ENCODE measurements around the gene HDDC2. TPM values are rescaled to one million over a fixed set of nuclear protein-coding genes. Genes with fewer than 3 reads are reported as not detected.

HDDC2 gene
- total RNA-seq, 1 donor from 2014 or later: 55.4 TPM

DNA sequence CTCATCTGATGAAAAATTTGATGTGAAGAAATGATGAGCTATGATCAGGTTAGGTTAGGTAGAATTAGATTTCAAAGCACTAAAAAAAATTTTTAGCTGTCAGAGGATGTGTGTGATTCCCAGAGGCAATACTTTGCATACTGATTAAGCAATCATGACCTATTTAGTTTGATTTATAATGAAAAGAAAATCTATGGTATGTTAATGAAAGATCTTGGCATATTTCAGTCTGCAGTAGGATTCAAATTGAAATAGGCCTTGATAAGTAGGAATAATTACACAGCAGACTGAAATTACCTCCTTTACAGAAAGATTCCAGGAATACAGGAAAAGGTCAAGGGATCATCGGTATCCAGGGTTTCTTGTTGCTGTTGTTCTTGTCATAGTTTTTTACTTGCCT is 69.3 kb downstream of the HDDC2 start:
- no peaks in the 10 kb centered on the region for H3K4me1 Mint-ChIP-seq (ENCODE audit: low read depth, unreplicated experiment)
- no peak overlapping the region for H3K27ac Mint-ChIP-seq (ENCODE audit: unreplicated experiment)
- no peaks in the 10 kb centered on the region for H3K27me3 Mint-ChIP-seq (ENCODE audit: unreplicated experiment)
- H3K9me3 Mint-ChIP-seq (ENCODE audit: unreplicated experiment): no peaks in the 10 kb centered on the region
- TF ChIP-seq, protein P1, sequence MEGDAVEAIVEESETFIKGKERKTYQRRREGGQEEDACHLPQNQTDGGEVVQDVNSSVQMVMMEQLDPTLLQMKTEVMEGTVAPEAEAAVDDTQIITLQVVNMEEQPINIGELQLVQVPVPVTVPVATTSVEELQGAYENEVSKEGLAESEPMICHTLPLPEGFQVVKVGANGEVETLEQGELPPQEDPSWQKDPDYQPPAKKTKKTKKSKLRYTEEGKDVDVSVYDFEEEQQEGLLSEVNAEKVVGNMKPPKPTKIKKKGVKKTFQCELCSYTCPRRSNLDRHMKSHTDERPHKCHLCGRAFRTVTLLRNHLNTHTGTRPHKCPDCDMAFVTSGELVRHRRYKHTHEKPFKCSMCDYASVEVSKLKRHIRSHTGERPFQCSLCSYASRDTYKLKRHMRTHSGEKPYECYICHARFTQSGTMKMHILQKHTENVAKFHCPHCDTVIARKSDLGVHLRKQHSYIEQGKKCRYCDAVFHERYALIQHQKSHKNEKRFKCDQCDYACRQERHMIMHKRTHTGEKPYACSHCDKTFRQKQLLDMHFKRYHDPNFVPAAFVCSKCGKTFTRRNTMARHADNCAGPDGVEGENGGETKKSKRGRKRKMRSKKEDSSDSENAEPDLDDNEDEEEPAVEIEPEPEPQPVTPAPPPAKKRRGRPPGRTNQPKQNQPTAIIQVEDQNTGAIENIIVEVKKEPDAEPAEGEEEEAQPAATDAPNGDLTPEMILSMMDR (IDR thresholded peaks at IDR 0.05; ENCODE audit: partially characterized antibody, unreplicated experiment): no peak
- no peak for DNase-seq
- H3K4me3 Mint-ChIP-seq (ENCODE audit: unreplicated experiment): no peak overlapping the region
- H3K36me3 Mint-ChIP-seq (ENCODE audit: unreplicated experiment): no peaks in the 10 kb centered on the region

- no peaks in the 10 kb centered on the region for H3K36me3 Mint-ChIP-seq (ENCODE audit: unreplicated experiment)
- no peaks in the 10 kb centered on the region for H3K27me3 Mint-ChIP-seq (ENCODE audit: unreplicated experiment)
- H3K4me3 Mint-ChIP-seq (ENCODE audit: unreplicated experiment): no peak overlapping the region
- no peaks in the 10 kb centered on the region for H3K4me1 Mint-ChIP-seq (ENCODE audit: low read depth, unreplicated experiment)
- DNase-seq: no peak
- H3K9me3 Mint-ChIP-seq (ENCODE audit: unreplicated experiment): no peaks in the 10 kb centered on the region
- no peak overlapping the region for H3K27ac Mint-ChIP-seq (ENCODE audit: unreplicated experiment)
- TF ChIP-seq, protein P1 (IDR thresholded peaks at IDR 0.05; ENCODE audit: partially characterized antibody, unreplicated experiment): no peak
Observed at GRCh38 chr6:125231574-125232343, 70.0 kb downstream of the HDDC2 start.

DNA sequence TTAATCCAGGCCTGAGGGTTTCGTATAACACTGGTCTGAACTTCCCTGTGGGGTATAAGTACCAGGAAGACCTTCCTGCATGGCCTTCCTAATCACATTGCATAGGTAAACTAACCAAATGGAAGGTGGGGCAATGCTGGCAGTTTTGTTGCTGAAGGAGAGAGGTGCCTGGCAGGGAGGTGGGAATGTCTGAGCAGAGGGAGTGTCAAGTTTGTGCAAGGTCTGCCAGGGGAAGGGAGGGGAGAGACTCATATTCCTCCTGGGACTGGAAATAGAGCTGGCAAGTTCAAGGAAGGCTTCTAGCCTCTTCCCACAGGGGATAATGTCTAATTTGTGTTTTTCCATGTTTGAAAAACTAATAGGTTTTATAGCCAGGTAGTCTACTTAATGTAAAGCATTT is 70.6 kb downstream of the HDDC2 start:
- H3K9me3 Mint-ChIP-seq (ENCODE audit: unreplicated experiment): no peaks in the 10 kb centered on the region
- H3K36me3 Mint-ChIP-seq (ENCODE audit: unreplicated experiment): no peaks in the 10 kb centered on the region
- no peak overlapping the region for H3K27ac Mint-ChIP-seq (ENCODE audit: unreplicated experiment)
- no peak overlapping the region for H3K4me3 Mint-ChIP-seq (ENCODE audit: unreplicated experiment)
- no peaks in the 10 kb centered on the region for H3K27me3 Mint-ChIP-seq (ENCODE audit: unreplicated experiment)
- no peaks in the 10 kb centered on the region for H3K4me1 Mint-ChIP-seq (ENCODE audit: low read depth, unreplicated experiment)
- TF ChIP-seq, protein P1 (IDR thresholded peaks at IDR 0.05; ENCODE audit: partially characterized antibody, unreplicated experiment): no peak
- no peak for DNase-seq

DNA sequence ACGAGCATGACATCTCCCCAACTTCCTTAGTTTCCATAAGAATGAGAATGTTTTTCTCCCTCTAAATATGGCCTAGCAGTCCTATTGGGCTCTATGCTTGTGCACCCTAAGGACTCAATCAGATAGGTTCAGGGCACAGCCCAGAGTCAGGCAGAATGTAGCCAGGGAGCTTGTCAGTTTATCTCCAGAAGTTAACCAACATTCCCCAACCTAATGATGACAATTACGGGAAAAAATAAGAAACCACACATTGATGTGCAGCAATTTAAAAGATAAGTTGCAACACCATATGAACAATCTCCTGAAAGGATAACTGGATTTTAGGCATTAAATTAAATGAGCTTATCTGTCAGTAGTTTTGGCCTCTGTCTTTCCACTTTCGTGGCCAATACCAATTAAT is 71.1 kb downstream of the HDDC2 start:
- TF ChIP-seq, protein P1 (IDR thresholded peaks at IDR 0.05; ENCODE audit: partially characterized antibody, unreplicated experiment): no peak
- no peak overlapping the region for H3K4me3 Mint-ChIP-seq (ENCODE audit: unreplicated experiment)
- no peaks in the 10 kb centered on the region for H3K9me3 Mint-ChIP-seq (ENCODE audit: unreplicated experiment)
- no peaks in the 10 kb centered on the region for H3K36me3 Mint-ChIP-seq (ENCODE audit: unreplicated experiment)
- no peaks in the 10 kb centered on the region for H3K4me1 Mint-ChIP-seq (ENCODE audit: low read depth, unreplicated experiment)
- no peak for DNase-seq
- H3K27me3 Mint-ChIP-seq (ENCODE audit: unreplicated experiment): no peaks in the 10 kb centered on the region
- no peak overlapping the region for H3K27ac Mint-ChIP-seq (ENCODE audit: unreplicated experiment)

DNA sequence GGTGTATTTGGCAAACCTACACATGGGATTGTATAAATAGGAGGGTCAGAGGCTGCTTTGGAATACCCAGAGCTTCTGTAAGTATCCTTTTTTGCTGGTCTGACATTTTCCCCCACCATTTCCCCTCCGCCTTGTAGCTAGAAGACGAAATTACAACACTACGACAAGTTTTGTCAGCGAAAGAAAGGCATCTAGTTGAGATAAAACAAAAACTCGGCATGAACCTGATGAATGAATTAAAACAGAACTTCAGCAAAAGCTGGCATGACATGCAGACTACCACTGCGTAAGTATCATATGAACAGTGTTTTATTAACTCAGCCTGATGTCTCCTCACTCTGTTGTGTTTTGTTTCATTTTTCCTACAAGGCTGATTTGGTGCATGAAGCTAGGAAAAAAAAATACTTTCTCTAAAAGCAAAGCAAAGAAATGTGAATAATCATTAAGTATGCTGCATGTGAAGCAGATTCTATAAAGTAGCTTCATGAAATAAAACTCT is 72.7 kb downstream of the HDDC2 start:
- no peaks in the 10 kb centered on the region for H3K4me1 Mint-ChIP-seq (ENCODE audit: low read depth, unreplicated experiment)
- DNase-seq: no peak
- H3K27ac Mint-ChIP-seq (ENCODE audit: unreplicated experiment): no peak overlapping the region
- no peak overlapping the region for H3K4me3 Mint-ChIP-seq (ENCODE audit: unreplicated experiment)
- H3K36me3 Mint-ChIP-seq (ENCODE audit: unreplicated experiment): no peaks in the 10 kb centered on the region
- TF ChIP-seq, protein P1 (IDR thresholded peaks at IDR 0.05; ENCODE audit: partially characterized antibody, unreplicated experiment): no peak
- no peaks in the 10 kb centered on the region for H3K9me3 Mint-ChIP-seq (ENCODE audit: unreplicated experiment)
- no peaks in the 10 kb centered on the region for H3K27me3 Mint-ChIP-seq (ENCODE audit: unreplicated experiment)
